Loucy (cell line): ENCODE results near the gene FOLR2.

Source experiments
- H2AFZ ChIP-seq: fragments of 200-600 bp; sonication (generic); 2 replicates; pipeline ENCODE4 v1.6.0; 2016; ENCODE audit warnings: antibody characterized with exemption, mild to moderate bottlenecking, low read length, moderate library complexity
- H3F3A ChIP-seq: fragments of 200-600 bp; 2 replicates; pipeline ENCODE4 v1.6.0; 2016; ENCODE audit warnings: antibody characterized with exemption, low read depth, mild to moderate bottlenecking
- H3K27me3 ChIP-seq: fragments of 200-600 bp; sonication (generic); 2 replicates; pipeline ENCODE4 v1.6.1; 2014; ENCODE audit warnings: low read length, mild to moderate bottlenecking; ENCODE audit not compliant: insufficient read depth, poor library complexity, severe bottlenecking
- H3K36me3 ChIP-seq: fragments of 200-600 bp; sonication (generic); 2 replicates; pipeline ENCODE4 v1.6.1; 2016; ENCODE audit warnings: low read length; ENCODE audit not compliant: insufficient read depth
- H3K4me1 ChIP-seq: fragments of 200-600 bp; sonication (generic); 2 replicates; pipeline ENCODE4 v1.5.1; 2014; ENCODE audit warnings: low read length, mild to moderate bottlenecking; ENCODE audit not compliant: insufficient read depth, poor library complexity, severe bottlenecking
- H3K4me2 ChIP-seq: fragments of 200-600 bp; sonication (generic); 2 replicates; pipeline ENCODE4 v1.6.0; 2014; ENCODE audit warnings: antibody characterized with exemption, low read length, low read depth, mild to moderate bottlenecking; ENCODE audit not compliant: poor library complexity, severe bottlenecking
- H3K4me3 ChIP-seq: fragments of 200-600 bp; sonication (generic); 2 replicates; pipeline ENCODE4 v1.5.1; 2014; ENCODE audit warnings: low read length, mild to moderate bottlenecking, mixed read lengths; ENCODE audit not compliant: poor library complexity, severe bottlenecking
- H3K79me2 ChIP-seq: fragments of 200-600 bp; sonication (generic); 2 replicates; pipeline ENCODE4 v1.6.1; 2014; ENCODE audit warnings: low read length; ENCODE audit not compliant: insufficient read depth
- H3K9ac ChIP-seq: fragments of 200-600 bp; sonication (generic); 2 replicates; pipeline ENCODE4 v1.6.0; 2014; ENCODE audit warnings: mild to moderate bottlenecking, low read depth, low read length, moderate library complexity; ENCODE audit not compliant: poor library complexity, severe bottlenecking
- H3K9me2 ChIP-seq: fragments of 200-600 bp; sonication (generic); replicated peaks from 2 replicates; pipeline ENCODE4 v1.6.1; 2016; ENCODE audit warnings: low read depth, low read length, mixed read lengths
- H3K9me3 ChIP-seq: fragments of 200-600 bp; sonication (generic); 2 replicates; pipeline ENCODE4 v1.6.1; 2014; ENCODE audit warnings: mild to moderate bottlenecking, antibody characterized with exemption, low read length, low read depth; ENCODE audit not compliant: insufficient read depth
- H4K20me1 ChIP-seq: fragments of 200-600 bp; sonication (generic); 2 replicates; pipeline ENCODE4 v1.6.0; 2014; ENCODE audit warnings: antibody characterized with exemption, low read length, mild to moderate bottlenecking; ENCODE audit not compliant: insufficient read depth, poor library complexity, severe bottlenecking
- EZH2phosphoT487 ChIP-seq: fragments of 200-600 bp; IDR thresholded peaks from 2 replicates; pipeline ENCODE4 v1.6.1; 2018; ENCODE audit warnings: antibody characterized with exemption, mild to moderate bottlenecking, moderate library complexity, borderline replicate concordance
- TF ChIP-seq, protein P1 (sequence below): fragments of 200-600 bp; sonication (generic); conservative IDR thresholded peaks from 2 replicates; pipeline ENCODE4 v1.5.1; 2014; ENCODE audit warnings: mild to moderate bottlenecking, antibody characterized with exemption, low read length

Gene FOLR2

DNA sequence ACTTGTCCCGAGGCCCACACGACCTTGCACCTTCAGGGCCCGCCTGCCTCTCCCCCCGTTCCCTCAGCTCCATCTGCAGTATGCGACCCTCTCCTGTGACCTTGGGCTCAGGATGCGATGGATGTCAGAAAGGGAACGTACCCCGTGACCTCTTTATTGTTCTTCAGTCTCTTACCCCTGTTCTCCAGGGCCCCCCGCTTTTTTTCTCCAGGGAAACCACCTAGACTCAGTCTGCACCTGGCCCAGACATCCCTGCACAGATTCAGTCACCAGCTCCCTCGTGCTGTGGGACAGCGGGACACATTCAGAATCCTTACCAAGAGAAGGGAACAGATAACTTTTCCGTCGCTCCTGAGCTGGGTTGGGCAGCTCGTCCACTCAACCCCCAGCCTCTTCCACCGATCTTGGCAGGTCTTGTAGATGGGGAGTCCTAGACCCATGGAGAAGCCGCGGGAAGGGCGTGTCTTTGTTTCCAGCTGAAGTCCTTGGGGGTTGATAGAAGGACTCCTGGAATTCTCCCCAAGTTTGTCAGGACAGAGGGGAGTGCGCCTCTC lies 28.7 kb downstream of the FOLR2 start:
- H3K4me3 ChIP-seq, result no peak overlapping the region
- H2AFZ ChIP-seq, result no peak overlapping the region
- no peaks in the 10 kb centered on the region for H3K79me2 ChIP-seq
- no peak overlapping the region for H3K4me2 ChIP-seq
- H3K36me3 ChIP-seq, result no peaks in the 10 kb centered on the region
- TF ChIP-seq, protein P1, sequence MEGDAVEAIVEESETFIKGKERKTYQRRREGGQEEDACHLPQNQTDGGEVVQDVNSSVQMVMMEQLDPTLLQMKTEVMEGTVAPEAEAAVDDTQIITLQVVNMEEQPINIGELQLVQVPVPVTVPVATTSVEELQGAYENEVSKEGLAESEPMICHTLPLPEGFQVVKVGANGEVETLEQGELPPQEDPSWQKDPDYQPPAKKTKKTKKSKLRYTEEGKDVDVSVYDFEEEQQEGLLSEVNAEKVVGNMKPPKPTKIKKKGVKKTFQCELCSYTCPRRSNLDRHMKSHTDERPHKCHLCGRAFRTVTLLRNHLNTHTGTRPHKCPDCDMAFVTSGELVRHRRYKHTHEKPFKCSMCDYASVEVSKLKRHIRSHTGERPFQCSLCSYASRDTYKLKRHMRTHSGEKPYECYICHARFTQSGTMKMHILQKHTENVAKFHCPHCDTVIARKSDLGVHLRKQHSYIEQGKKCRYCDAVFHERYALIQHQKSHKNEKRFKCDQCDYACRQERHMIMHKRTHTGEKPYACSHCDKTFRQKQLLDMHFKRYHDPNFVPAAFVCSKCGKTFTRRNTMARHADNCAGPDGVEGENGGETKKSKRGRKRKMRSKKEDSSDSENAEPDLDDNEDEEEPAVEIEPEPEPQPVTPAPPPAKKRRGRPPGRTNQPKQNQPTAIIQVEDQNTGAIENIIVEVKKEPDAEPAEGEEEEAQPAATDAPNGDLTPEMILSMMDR, result no peak
- no peak for TF ChIP-seq EZH2phosphoT487
- no peaks in the 10 kb centered on the region for H3K4me1 ChIP-seq
- H3K27me3 ChIP-seq, result no peaks in the 10 kb centered on the region
- no peaks in the 10 kb centered on the region for H3F3A ChIP-seq
- H3K9me2 ChIP-seq, result no peaks in the 10 kb centered on the region
- H3K9me3 ChIP-seq, result no peaks in the 10 kb centered on the region
- no peak overlapping the region for H3K9ac ChIP-seq
- H4K20me1 ChIP-seq, result no peaks in the 10 kb centered on the region

DNA sequence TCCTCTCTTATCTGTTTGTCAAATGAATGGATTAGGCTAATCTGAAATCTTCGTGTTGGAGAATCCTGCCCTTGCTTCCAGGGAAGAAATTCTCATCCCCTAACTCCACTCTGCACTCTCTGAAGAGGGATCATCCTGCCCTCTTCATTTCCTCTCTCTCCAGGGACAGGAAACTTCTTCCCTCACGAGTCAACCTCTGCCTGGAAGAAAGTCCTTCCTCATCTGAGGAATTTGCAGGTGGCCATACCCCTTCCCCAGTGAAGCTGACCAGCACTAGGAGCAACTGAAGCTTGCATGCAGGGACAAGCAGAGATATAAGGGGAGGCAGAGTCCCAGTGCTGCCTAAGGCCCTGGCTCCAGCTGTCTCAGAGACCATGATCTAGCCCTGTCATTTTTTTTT lies 31.0 kb downstream of the FOLR2 start:
- Histone ChIP-seq H3K4me3 (no peak overlapping the region), H3K27me3 (no peaks in the 10 kb centered on the region), H3K9me2 (no peaks in the 10 kb centered on the region), H3K9me3 (no peaks in the 10 kb centered on the region), H3K36me3 (no peaks in the 10 kb centered on the region), H3K79me2 (no peaks in the 10 kb centered on the region), H3F3A (no peaks in the 10 kb centered on the region), H2AFZ (no peak overlapping the region), H3K9ac (no peak overlapping the region), H4K20me1 (no peaks in the 10 kb centered on the region), H3K4me1 (no peaks in the 10 kb centered on the region), H3K4me2 (no peak overlapping the region)
- TF ChIP-seq EZH2phosphoT487, result no peak
- TF ChIP-seq, protein P1, result no peak

DNA sequence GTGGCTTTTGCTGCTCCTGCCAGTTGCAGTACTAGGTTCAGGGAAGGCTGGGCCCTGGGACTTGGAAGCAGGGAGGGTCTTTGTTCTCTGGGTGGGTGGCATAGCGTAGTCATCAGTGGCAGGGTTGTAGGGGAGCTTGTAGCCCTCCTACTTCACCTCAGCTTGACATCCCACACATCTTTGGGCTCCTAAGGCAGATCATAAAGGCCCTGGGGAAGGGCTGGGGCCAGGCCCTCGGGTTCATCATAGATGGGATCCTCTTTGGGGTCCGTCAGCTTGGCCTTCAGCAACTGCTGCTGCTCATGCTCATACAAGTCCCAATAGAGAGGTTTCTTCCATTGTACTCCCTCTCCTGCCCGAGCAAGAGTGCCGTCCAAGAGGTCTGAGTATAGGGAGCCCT lies 33.4 kb downstream of the FOLR2 start:
- Histone ChIP-seq H3K79me2 (no peaks in the 10 kb centered on the region), H3K9me3 (no peaks in the 10 kb centered on the region), H3K4me3 (no peak overlapping the region), H2AFZ (no peak overlapping the region), H3K4me1 (peaks cover 4% of the 10 kb centered on the region), H3K4me2 (no peak overlapping the region), H3K9me2 (no peaks in the 10 kb centered on the region), H3K9ac (no peak overlapping the region), H3K36me3 (no peaks in the 10 kb centered on the region), H3K27me3 (no peaks in the 10 kb centered on the region), H4K20me1 (no peaks in the 10 kb centered on the region), H3F3A (no peaks in the 10 kb centered on the region)
- no peak for TF ChIP-seq EZH2phosphoT487
- TF ChIP-seq, protein P1, result no peak
